Type B pancreatic cell (in vitro differentiated cells): ENCODE results near the gene ZNF383. TPM values are rescaled to one million over a fixed set of nuclear protein-coding genes. Genes with fewer than 3 reads are reported as not detected.

Source experiments
- DNase-seq: peaks from one replicate; pipeline ENCODE4 v3.0.0; 2021; ENCODE audit warnings: mixed read lengths; ENCODE audit not compliant: unreplicated experiment; ENCODE audit errors: extremely low spot score
- H3K27ac Mint-ChIP-seq: 2 replicates; pipeline ENCODE4 v1.8.0; 2021; ENCODE audit warnings: mild to moderate bottlenecking, mixed read lengths
- H3K27me3 Mint-ChIP-seq: 2 replicates; pipeline ENCODE4 v1.8.0; 2021; ENCODE audit warnings: mixed read lengths
- H3K36me3 Mint-ChIP-seq: 2 replicates; pipeline ENCODE4 v1.8.0; 2021; ENCODE audit warnings: mixed read lengths
- H3K4me1 Mint-ChIP-seq: one replicate; pipeline ENCODE4 v1.8.0; 2021; ENCODE audit warnings: mixed read lengths; ENCODE audit not compliant: unreplicated experiment
- H3K4me3 Mint-ChIP-seq: 2 replicates; pipeline ENCODE4 v1.8.0; 2021; ENCODE audit warnings: mild to moderate bottlenecking, mixed read lengths
- H3K9me3 Mint-ChIP-seq: 2 replicates; pipeline ENCODE4 v1.8.0; 2021; ENCODE audit warnings: mixed read lengths
- CTCF ChIP-seq: fragments of 200-600 bp; sonication (generic); conservative IDR thresholded peaks from 2 replicates; pipeline ENCODE4 v1.5.0; 2021; ENCODE audit warnings: antibody characterized with exemption, mild to moderate bottlenecking
- total RNA-seq: library from RNA; stranded (reverse); gene quantifications from 2 replicates; pipeline ENCODE4 v1.2.1, GENCODE V29; 2021; ENCODE audit warnings: low replicate concordance

Gene ZNF383
- total RNA-seq, 1 donor from 2014 or later: 11.0 TPM

- H3K36me3 Mint-ChIP-seq: peaks cover 24% of the 10 kb centered on the region
- peaks cover 20% of the 10 kb centered on the region for H3K4me1 Mint-ChIP-seq
- H3K27ac Mint-ChIP-seq: peak overlapping the region; percentile 90
- DNase-seq: no peak
- H3K4me3 Mint-ChIP-seq: peak overlapping the region; percentile 96
- H3K27me3 Mint-ChIP-seq: no peaks in the 10 kb centered on the region
- H3K9me3 Mint-ChIP-seq: no peaks in the 10 kb centered on the region
- no peak for TF ChIP-seq CTCF
Observed at GRCh38 chr19:37217480-37217774, 587 bp upstream of the ZNF383 start.

- Mint-ChIP-seq H3K27ac (peak overlapping the region; percentile 90), H3K9me3 (no peaks in the 10 kb centered on the region), H3K4me1 (peaks cover 20% of the 10 kb centered on the region), H3K4me3 (peak overlapping the region; percentile 96), H3K36me3 (peaks cover 32% of the 10 kb centered on the region), H3K27me3 (no peaks in the 10 kb centered on the region)
- no peak for DNase-seq
- TF ChIP-seq CTCF: no peak
Observed at GRCh38 chr19:37218592-37218935, 550 bp downstream of the ZNF383 start.

- Mint-ChIP-seq H3K36me3 (peaks cover 35% of the 10 kb centered on the region), H3K4me3 (peak overlapping the region; percentile 49), H3K27ac (no peak overlapping the region), H3K4me1 (peaks cover 20% of the 10 kb centered on the region), H3K27me3 (no peaks in the 10 kb centered on the region), H3K9me3 (no peaks in the 10 kb centered on the region)
- DNase-seq: no peak
- TF ChIP-seq CTCF: no peak
Observed at GRCh38 chr19:37220383-37220782, 2.4 kb downstream of the ZNF383 start.

GRCh38 chr19:37221136-37221535, 3.1 kb downstream of the ZNF383 start:
- H3K27me3 Mint-ChIP-seq: no peaks in the 10 kb centered on the region
- no peak overlapping the region for H3K4me3 Mint-ChIP-seq

GRCh38 chr19:37226248-37226647, 8.2 kb downstream of the ZNF383 start:
- Mint-ChIP-seq H3K36me3 (peaks cover 52% of the 10 kb centered on the region), H3K27ac (no peak overlapping the region), H3K4me3 (no peak overlapping the region), H3K27me3 (no peaks in the 10 kb centered on the region), H3K4me1 (no peaks in the 10 kb centered on the region), H3K9me3 (no peaks in the 10 kb centered on the region)
- DNase-seq: no peak
- TF ChIP-seq CTCF: no peak

More at GRCh38 chr19:37221136-37221535, 3.1 kb downstream of the ZNF383 start:
- H3K36me3 Mint-ChIP-seq: peaks cover 41% of the 10 kb centered on the region
- no peak for DNase-seq
- TF ChIP-seq CTCF: no peak
- H3K4me1 Mint-ChIP-seq: peaks cover 20% of the 10 kb centered on the region
- H3K9me3 Mint-ChIP-seq: no peaks in the 10 kb centered on the region
- H3K27ac Mint-ChIP-seq: no peak overlapping the region

- Mint-ChIP-seq H3K36me3 (peaks cover 53% of the 10 kb centered on the region), H3K9me3 (no peaks in the 10 kb centered on the region), H3K4me3 (no peak overlapping the region), H3K4me1 (no peaks in the 10 kb centered on the region), H3K27ac (no peak overlapping the region), H3K27me3 (no peaks in the 10 kb centered on the region)
- TF ChIP-seq CTCF: peak; percentile 75
- no peak for DNase-seq
Observed at GRCh38 chr19:37227996-37228395, 10.0 kb downstream of the ZNF383 start.
